ENCODE data around the gene KRT13.

GRCh38 chr17:41536741-41537613 lies 31.6 kb upstream of the KRT13 start:
- TF ChIP-seq CTCF (conservative IDR thresholded peaks at IDR 0.05) (no peak), EZH2 (IDR thresholded peaks at IDR 0.05; ENCODE audit: low read depth) (no peak)
